HepG2 (cell line): ENCODE measurements around the gene SYS1. TPM values are rescaled to one million over a fixed set of nuclear protein-coding genes. Genes with fewer than 3 reads are reported as not detected.

Source experiments
- FOXK2 ChIP-seq: fragments of 450-650 bp; IDR thresholded peaks from 2 replicates; pipeline ENCODE4 v1.6.1; 2016
- HMGA1 ChIP-seq: sonication (generic); formaldehyde crosslinking; conservative IDR thresholded peaks from 2 replicates; pipeline ENCODE4 v1.4.0; 2020; ENCODE audit warnings: missing genetic modification reagents
- MBD4 ChIP-seq: IDR thresholded peaks from 2 replicates; pipeline ENCODE4 v1.6.1; 2012; ENCODE audit warnings: low read length, inconsistent platforms, borderline replicate concordance
- NCOA2 ChIP-seq: sonication (generic); formaldehyde crosslinking; IDR thresholded peaks from 2 replicates; pipeline ENCODE4 v1.8.0; 2022; ENCODE audit warnings: inconsistent platforms
- SAFB2 ChIP-seq: sonication (generic); formaldehyde crosslinking; IDR thresholded peaks from 2 replicates; pipeline ENCODE4 v1.5.1; 2020; ENCODE audit warnings: missing genetic modification reagents, low read depth, mild to moderate bottlenecking, borderline replicate concordance
- THAP9 ChIP-seq: sonication (generic); formaldehyde crosslinking; IDR thresholded peaks from 2 replicates; pipeline ENCODE4; 2020; ENCODE audit warnings: missing genetic modification reagents, mild to moderate bottlenecking, borderline replicate concordance
- XBP1 ChIP-seq: sonication (generic); formaldehyde crosslinking; IDR thresholded peaks from 2 replicates; pipeline ENCODE4 v1.5.0; 2020; ENCODE audit warnings: missing genetic modification reagents
- ZMYM2 ChIP-seq: sonication (generic); formaldehyde crosslinking; IDR thresholded peaks from 2 replicates; pipeline ENCODE4 v1.8.0; 2022; ENCODE audit warnings: mild to moderate bottlenecking, missing genetic modification reagents
- ZNF180 ChIP-seq: sonication (generic); formaldehyde crosslinking; IDR thresholded peaks from 2 replicates; pipeline ENCODE4 v1.4.0; 2020; ENCODE audit warnings: low read depth, missing genetic modification reagents, borderline replicate concordance
- ZNF230 ChIP-seq: sonication (generic); formaldehyde crosslinking; IDR thresholded peaks from 2 replicates; pipeline ENCODE4 v1.4.0; 2020; ENCODE audit warnings: mild to moderate bottlenecking, missing genetic modification reagents
- ZNF30 ChIP-seq: sonication (generic); formaldehyde crosslinking; IDR thresholded peaks from 2 replicates; pipeline ENCODE4 v1.5.0; 2020; ENCODE audit warnings: mild to moderate bottlenecking, missing genetic modification reagents
- ZNF567 ChIP-seq: sonication (generic); formaldehyde crosslinking; IDR thresholded peaks from 2 replicates; pipeline ENCODE4 v1.8.1; 2023; ENCODE audit warnings: mild to moderate bottlenecking, missing genetic modification reagents, borderline replicate concordance
- ZNF775 ChIP-seq: sonication (generic); formaldehyde crosslinking; IDR thresholded peaks from 2 replicates; pipeline ENCODE4 v1.4.0; 2020; ENCODE audit warnings: missing genetic modification reagents, mild to moderate bottlenecking, moderate library complexity, borderline replicate concordance
- polyA plus RNA-seq, 8 experiments: library from polyadenylated mRNA; depleted of rRNA in 3 of 8; stranded (reverse) in 7 of 8; unstranded in 1 of 8; fragments of >200 nt; fragmentation: Illumina TruSeq in 4 of 8; extraction: Trizol in 4 of 8; gene quantifications; 2 replicates each; pipeline versions ENCODE4 v1.2.1 to v1.2.3, GENCODE V29; 2011 to 2016; ENCODE audit warnings: low read depth in 4 of 8, missing spikeins in 1 of 8, mixed read lengths in 1 of 8; ENCODE audit not compliant: insufficient read depth in 1 of 8
- total RNA-seq, 5 experiments: library from RNA; depleted of rRNA; stranded (reverse); fragments of >200 nt; fragmentation: Illumina TruSeq; extraction: Trizol; gene quantifications; 2 replicates each; pipeline ENCODE4 v1.2.3, GENCODE V29; 2016; ENCODE audit warnings: low read depth in 1 of 5
- TF ChIP-seq, protein P1 (sequence below): sonication (generic); formaldehyde crosslinking; IDR thresholded peaks from 2 replicates; pipeline ENCODE4 v1.8.1; 2023; ENCODE audit warnings: mild to moderate bottlenecking, missing genetic modification reagents
- TF ChIP-seq, protein P2 (sequence below): IDR thresholded peaks from 2 replicates; pipeline ENCODE4 v1.6.1; 2018; ENCODE audit warnings: missing genetic modification reagents
- TF ChIP-seq, protein P3 (sequence below): sonication (generic); formaldehyde crosslinking; conservative IDR thresholded peaks from 2 replicates; pipeline ENCODE4 v1.8.1; 2023; ENCODE audit warnings: missing genetic modification reagents
- TF ChIP-seq, protein P4 (sequence below): sonication (generic); formaldehyde crosslinking; IDR thresholded peaks from 2 replicates; pipeline ENCODE4 v1.9.0; 2021; ENCODE audit warnings: missing genetic modification reagents, borderline replicate concordance
- TF ChIP-seq, protein P5 (sequence below): sonication (generic); formaldehyde crosslinking; IDR thresholded peaks from 2 replicates; pipeline ENCODE4 v1.5.0; 2020; ENCODE audit warnings: mild to moderate bottlenecking, low read depth, missing genetic modification reagents, borderline replicate concordance

Gene SYS1
- total and polyA plus RNA-seq, 2 of the 13 experiments (the other 11 are each of a cell fraction or from before 2014, with no cell fraction given), result 38.3 to 65.6 TPM

DNA sequence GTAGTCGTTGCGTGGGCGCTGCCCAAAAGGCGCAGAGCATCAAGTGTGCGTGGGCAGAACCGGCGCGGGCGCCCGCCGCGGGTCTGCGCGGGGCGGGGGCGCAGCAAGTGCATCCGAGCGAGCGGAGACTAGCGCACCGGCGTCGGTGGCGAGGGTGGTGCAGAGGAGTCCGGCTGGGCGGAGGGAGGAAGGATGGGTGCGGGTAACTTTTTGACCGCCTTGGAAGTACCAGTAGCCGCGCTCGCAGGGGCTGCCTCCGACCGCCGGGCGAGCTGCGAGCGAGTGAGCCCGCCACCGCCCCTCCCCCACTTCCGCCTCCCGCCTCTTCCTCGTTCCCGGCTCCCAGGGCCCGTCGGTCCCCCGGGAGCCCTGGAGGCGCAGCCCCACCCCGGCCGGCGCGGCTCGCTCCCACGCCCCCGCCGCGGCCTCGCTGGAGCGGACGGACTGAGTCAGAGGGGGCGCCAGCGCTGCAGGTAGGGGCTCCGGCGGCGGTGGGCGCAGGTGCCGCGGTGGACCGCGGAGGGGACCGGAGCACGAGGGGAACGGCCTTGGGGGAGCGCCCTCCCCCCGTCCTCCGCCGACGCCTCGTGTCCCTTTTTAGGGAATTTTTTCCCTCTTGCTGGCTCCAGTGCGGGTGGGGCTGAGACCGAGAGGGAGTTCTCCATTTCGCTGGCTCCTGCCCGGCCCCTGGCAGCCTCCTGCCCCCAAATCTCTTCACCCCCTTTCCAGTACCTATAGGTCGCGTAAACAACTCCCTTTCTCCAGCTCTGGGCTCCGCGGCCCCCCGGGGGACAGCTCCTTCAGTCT lies 43.5 kb downstream of the SYS1 start (continued):
- TF ChIP-seq, protein P1, sequence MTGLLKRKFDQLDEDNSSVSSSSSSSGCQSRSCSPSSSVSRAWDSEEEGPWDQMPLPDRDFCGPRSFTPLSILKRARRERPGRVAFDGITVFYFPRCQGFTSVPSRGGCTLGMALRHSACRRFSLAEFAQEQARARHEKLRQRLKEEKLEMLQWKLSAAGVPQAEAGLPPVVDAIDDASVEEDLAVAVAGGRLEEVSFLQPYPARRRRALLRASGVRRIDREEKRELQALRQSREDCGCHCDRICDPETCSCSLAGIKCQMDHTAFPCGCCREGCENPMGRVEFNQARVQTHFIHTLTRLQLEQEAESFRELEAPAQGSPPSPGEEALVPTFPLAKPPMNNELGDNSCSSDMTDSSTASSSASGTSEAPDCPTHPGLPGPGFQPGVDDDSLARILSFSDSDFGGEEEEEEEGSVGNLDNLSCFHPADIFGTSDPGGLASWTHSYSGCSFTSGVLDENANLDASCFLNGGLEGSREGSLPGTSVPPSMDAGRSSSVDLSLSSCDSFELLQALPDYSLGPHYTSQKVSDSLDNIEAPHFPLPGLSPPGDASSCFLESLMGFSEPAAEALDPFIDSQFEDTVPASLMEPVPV, result peak; percentile 13; the same call in 1 of the 2 replicates
- TF ChIP-seq SAFB2 (CRISPR knock-in tag) (no peak), ZNF775 (CRISPR knock-in tag) (no peak), MBD4 (no peak), ZNF30 (CRISPR knock-in tag) (no peak), HMGA1 (CRISPR knock-in tag) (no peak), ZNF180 (no peak), XBP1 (CRISPR knock-in tag) (no peak), FOXK2 (no peak), ZMYM2 (no peak), THAP9 (CRISPR knock-in tag) (no peak), ZNF567 (CRISPR knock-in tag) (0 out of 2 replicates have a peak, but pooled peaks have one; percentile 10), NCOA2 (CRISPR knock-in tag) (no peak), ZNF230 (CRISPR knock-in tag) (no peak)
- TF ChIP-seq, protein P2, sequence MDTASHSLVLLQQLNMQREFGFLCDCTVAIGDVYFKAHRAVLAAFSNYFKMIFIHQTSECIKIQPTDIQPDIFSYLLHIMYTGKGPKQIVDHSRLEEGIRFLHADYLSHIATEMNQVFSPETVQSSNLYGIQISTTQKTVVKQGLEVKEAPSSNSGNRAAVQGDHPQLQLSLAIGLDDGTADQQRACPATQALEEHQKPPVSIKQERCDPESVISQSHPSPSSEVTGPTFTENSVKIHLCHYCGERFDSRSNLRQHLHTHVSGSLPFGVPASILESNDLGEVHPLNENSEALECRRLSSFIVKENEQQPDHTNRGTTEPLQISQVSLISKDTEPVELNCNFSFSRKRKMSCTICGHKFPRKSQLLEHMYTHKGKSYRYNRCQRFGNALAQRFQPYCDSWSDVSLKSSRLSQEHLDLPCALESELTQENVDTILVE (CRISPR knock-in tag), result no peak; the same call in 1 of the 2 replicates
- TF ChIP-seq, protein P3, sequence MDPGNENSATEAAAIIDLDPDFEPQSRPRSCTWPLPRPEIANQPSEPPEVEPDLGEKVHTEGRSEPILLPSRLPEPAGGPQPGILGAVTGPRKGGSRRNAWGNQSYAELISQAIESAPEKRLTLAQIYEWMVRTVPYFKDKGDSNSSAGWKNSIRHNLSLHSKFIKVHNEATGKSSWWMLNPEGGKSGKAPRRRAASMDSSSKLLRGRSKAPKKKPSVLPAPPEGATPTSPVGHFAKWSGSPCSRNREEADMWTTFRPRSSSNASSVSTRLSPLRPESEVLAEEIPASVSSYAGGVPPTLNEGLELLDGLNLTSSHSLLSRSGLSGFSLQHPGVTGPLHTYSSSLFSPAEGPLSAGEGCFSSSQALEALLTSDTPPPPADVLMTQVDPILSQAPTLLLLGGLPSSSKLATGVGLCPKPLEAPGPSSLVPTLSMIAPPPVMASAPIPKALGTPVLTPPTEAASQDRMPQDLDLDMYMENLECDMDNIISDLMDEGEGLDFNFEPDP (CRISPR knock-in tag), result 0 out of 2 replicates have a peak, but pooled peaks have one; percentile 82
- TF ChIP-seq, protein P4, sequence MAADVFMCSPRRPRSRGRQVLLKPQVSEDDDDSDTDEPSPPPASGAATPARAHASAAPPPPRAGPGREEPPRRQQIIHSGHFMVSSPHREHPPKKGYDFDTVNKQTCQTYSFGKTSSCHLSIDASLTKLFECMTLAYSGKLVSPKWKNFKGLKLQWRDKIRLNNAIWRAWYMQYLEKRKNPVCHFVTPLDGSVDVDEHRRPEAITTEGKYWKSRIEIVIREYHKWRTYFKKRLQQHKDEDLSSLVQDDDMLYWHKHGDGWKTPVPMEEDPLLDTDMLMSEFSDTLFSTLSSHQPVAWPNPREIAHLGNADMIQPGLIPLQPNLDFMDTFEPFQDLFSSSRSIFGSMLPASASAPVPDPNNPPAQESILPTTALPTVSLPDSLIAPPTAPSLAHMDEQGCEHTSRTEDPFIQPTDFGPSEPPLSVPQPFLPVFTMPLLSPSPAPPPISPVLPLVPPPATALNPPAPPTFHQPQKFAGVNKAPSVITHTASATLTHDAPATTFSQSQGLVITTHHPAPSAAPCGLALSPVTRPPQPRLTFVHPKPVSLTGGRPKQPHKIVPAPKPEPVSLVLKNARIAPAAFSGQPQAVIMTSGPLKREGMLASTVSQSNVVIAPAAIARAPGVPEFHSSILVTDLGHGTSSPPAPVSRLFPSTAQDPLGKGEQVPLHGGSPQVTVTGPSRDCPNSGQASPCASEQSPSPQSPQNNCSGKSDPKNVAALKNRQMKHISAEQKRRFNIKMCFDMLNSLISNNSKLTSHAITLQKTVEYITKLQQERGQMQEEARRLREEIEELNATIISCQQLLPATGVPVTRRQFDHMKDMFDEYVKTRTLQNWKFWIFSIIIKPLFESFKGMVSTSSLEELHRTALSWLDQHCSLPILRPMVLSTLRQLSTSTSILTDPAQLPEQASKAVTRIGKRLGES (CRISPR knock-in tag), result no peak
- TF ChIP-seq, protein P5, sequence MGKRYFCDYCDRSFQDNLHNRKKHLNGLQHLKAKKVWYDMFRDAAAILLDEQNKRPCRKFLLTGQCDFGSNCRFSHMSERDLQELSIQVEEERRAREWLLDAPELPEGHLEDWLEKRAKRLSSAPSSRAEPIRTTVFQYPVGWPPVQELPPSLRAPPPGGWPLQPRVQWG (CRISPR knock-in tag), result 0 out of 2 replicates have a peak, but pooled peaks have one; percentile 91
